Smooth muscle cell (in vitro differentiated cells): ENCODE measurements around the gene NPTN. TPM values are rescaled to one million over a fixed set of nuclear protein-coding genes. Genes with fewer than 3 reads are reported as not detected.
A peak's percentile ranks its signal among the peaks of the same experiment; 100 is the strongest.

Source experiments
- DNase-seq: peaks from one replicate; lab custom pipeline; 2025; ENCODE audit not compliant: unreplicated experiment; lab: John Stamatoyannopoulos, UW
- H2AFZ ChIP-seq: fragments of 200-600 bp; sonication (generic); 2 replicates; pipeline ENCODE4 v1.6.0; 2016; ENCODE audit warnings: antibody characterized with exemption, low read depth, mild to moderate bottlenecking
- H3F3A ChIP-seq: fragments of 200-600 bp; sonication (generic); 2 replicates; pipeline ENCODE4 v1.6.0; 2017; ENCODE audit warnings: antibody characterized with exemption, low read depth
- H3K27ac ChIP-seq: fragments of 200-600 bp; sonication (generic); 2 replicates; pipeline ENCODE4 v1.5.1; 2016; ENCODE audit warnings: low read depth, mild to moderate bottlenecking
- H3K27me3 ChIP-seq: fragments of 200-600 bp; sonication (generic); 2 replicates; pipeline ENCODE4 v1.6.1; 2016; ENCODE audit warnings: low read depth, mild to moderate bottlenecking
- H3K36me3 ChIP-seq: fragments of 200-600 bp; sonication (generic); 2 replicates; pipeline ENCODE4 v1.5.1; 2016; ENCODE audit warnings: low read depth
- H3K4me1 ChIP-seq: fragments of 200-600 bp; sonication (generic); 2 replicates; pipeline ENCODE4 v1.5.1; 2016; ENCODE audit warnings: low read depth
- H3K4me2 ChIP-seq: fragments of 200-600 bp; sonication (generic); 2 replicates; pipeline ENCODE4 v1.6.0; 2016; ENCODE audit warnings: mild to moderate bottlenecking
- H3K4me3 ChIP-seq: fragments of 200-600 bp; sonication (generic); 2 replicates; pipeline ENCODE4 v1.5.1; 2016; ENCODE audit warnings: mild to moderate bottlenecking
- H3K79me2 ChIP-seq: fragments of 200-600 bp; sonication (generic); 2 replicates; pipeline ENCODE4 v1.6.0; 2016; ENCODE audit warnings: low read depth, mild to moderate bottlenecking
- H3K9ac ChIP-seq: fragments of 200-600 bp; sonication (generic); 2 replicates; pipeline ENCODE4 v1.6.0; 2016; ENCODE audit warnings: low read depth
- H3K9me3 ChIP-seq: fragments of 200-600 bp; sonication (generic); replicated peaks from 2 replicates; pipeline ENCODE4 v1.5.1; 2016; ENCODE audit warnings: low read depth
- H4K20me1 ChIP-seq: fragments of 200-600 bp; sonication (generic); 2 replicates; pipeline ENCODE4 v1.6.0; 2016; ENCODE audit warnings: low read depth
- CTCF ChIP-seq: fragments of 200-600 bp; sonication (generic); IDR thresholded peaks from 2 replicates; pipeline ENCODE4 v1.5.1; 2017; ENCODE audit warnings: borderline replicate concordance, mild to moderate bottlenecking, antibody characterized with exemption; ENCODE audit not compliant: insufficient read depth, poor library complexity, severe bottlenecking
- WGBS: methylation state at CpG from one replicate; pipeline ENCODE4 v1.1.7; 2016; ENCODE audit warnings: low lambda C conversion rate; 5-methylcytosine and 5-hydroxymethylcytosine counted together
- polyA plus RNA-seq: library from polyadenylated mRNA; unstranded; fragments of >200 nt; fragmentation: Nextera tagmentation; extraction: Ambion mirVana; gene quantifications from 2 replicates; pipeline ENCODE4 v1.2.1, GENCODE V29; 2016
- total RNA-seq: library from RNA; depleted of rRNA; stranded (reverse); fragments of >200 nt; gene quantifications from 2 replicates; pipeline ENCODE4 v1.2.3, GENCODE V29; 2014

Gene NPTN
- total and polyA plus RNA-seq, 2 experiments from 2014 or later: 153 to 215 TPM

- no peak for DNase-seq
- H3K4me1 ChIP-seq: peaks cover 11% of the 10 kb centered on the region
- H3K9me3 ChIP-seq: no peaks in the 10 kb centered on the region
- peak overlapping the region; percentile 65 for H3K9ac ChIP-seq
- peaks cover 4% of the 10 kb centered on the region for H3K79me2 ChIP-seq
- 46% methylated on average over 2 of the region's 2 CpGs for whole genome bisulfite sequencing
- peak overlapping the region; percentile 73 for H3K27ac ChIP-seq
- H3F3A ChIP-seq: peaks cover 3% of the 10 kb centered on the region
- no peak for TF ChIP-seq CTCF
- no peaks in the 10 kb centered on the region for H3K27me3 ChIP-seq
- peak overlapping the region; percentile 11 for H3K4me2 ChIP-seq
- no peak overlapping the region for H3K4me3 ChIP-seq
- H2AFZ ChIP-seq: no peak overlapping the region
- no peaks in the 10 kb centered on the region for H3K36me3 ChIP-seq
- H4K20me1 ChIP-seq: no peaks in the 10 kb centered on the region
Measured at GRCh38 chr15:73637527-73637926, 4.3 kb upstream of the NPTN start.

DNA sequence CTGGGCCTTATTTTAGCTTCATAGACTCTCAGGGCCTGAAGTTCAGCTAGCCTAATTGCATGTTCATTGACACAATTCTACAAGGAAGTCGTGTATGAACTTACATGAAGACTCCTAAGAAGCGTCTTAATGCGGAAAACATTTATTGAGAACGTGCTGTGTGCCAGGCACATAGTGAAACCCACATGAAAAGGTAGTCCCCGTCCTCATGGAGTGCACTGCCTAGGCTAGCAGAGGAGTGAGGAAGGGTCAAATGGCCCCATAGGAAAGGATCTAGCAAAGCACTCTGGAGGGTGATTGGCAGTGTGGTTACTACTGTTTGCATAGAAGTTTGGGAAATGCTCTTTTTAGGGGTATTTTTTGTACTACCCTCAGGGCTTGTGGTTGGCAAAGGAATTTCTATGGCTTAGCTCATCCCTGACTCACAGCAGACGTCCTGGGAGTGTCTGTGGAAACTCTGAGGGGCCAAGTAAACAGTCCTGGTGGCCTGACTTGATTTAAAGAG is 854 bp upstream of the NPTN start:
- no peak for TF ChIP-seq CTCF
- peak overlapping the region; percentile 99 for H3K27ac ChIP-seq
- WGBS: 9% methylated on average over 6 of the region's 6 CpGs
- H3K79me2 ChIP-seq: peaks cover 39% of the 10 kb centered on the region
- peak overlapping the region; percentile 82 for H3K4me2 ChIP-seq
- no peaks in the 10 kb centered on the region for H3K36me3 ChIP-seq
- H3K9ac ChIP-seq: peak overlapping the region; percentile 94
- no peaks in the 10 kb centered on the region for H3K27me3 ChIP-seq
- no peak for DNase-seq
- H3K4me1 ChIP-seq: peaks cover 39% of the 10 kb centered on the region
- no peaks in the 10 kb centered on the region for H3K9me3 ChIP-seq
- no peak overlapping the region for H2AFZ ChIP-seq
- peaks cover 5% of the 10 kb centered on the region for H3F3A ChIP-seq
- H4K20me1 ChIP-seq: peaks cover 35% of the 10 kb centered on the region
- peak overlapping the region; percentile 45 for H3K4me3 ChIP-seq

DNA sequence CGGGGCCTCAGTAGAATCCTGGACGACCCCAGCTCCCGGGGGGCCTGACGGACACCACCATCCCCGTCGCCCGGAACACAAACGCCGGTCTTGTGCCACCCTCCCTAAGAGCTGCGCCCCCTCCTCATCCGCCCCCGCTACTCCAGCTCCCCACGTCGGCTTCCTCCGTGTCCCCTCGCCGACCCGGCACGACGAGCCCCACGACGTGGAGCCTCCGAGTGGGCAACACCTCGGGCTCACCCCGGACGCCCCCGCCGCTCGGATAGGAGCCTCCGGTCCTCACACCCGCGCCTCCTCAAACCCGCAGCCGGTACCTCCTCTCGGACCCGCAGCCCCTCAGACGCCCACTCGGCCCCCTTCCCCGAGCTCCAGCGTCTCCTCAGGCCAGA is 525 bp downstream of the NPTN start:
- no peaks in the 10 kb centered on the region for H3K36me3 ChIP-seq
- TF ChIP-seq CTCF: no peak
- peaks cover 53% of the 10 kb centered on the region for H3K79me2 ChIP-seq
- peak overlapping the region; percentile 99 for H3K27ac ChIP-seq
- peak overlapping the region; percentile 91 for H3K4me2 ChIP-seq
- no peak for DNase-seq
- under 1% methylated on average over 22 of the region's 40 CpGs for WGBS
- no peaks in the 10 kb centered on the region for H3K27me3 ChIP-seq
- H3K4me3 ChIP-seq: peak overlapping the region; percentile 81
- no peak overlapping the region for H2AFZ ChIP-seq
- peaks cover 7% of the 10 kb centered on the region for H3F3A ChIP-seq
- H3K9ac ChIP-seq: peak overlapping the region; percentile 96
- H3K4me1 ChIP-seq: peaks cover 51% of the 10 kb centered on the region
- peaks cover 48% of the 10 kb centered on the region for H4K20me1 ChIP-seq
- H3K9me3 ChIP-seq: no peaks in the 10 kb centered on the region
